GM23338 (cell line): Measurements from ENCODE around the gene TCERG1. TPM values are rescaled to one million over a fixed set of nuclear protein-coding genes. Genes with fewer than 3 reads are reported as not detected.

ENCODE experiments used
- ATAC-seq: fragments of 200-7000 bp; cut with Tn5 transposase; 3 replicates; pipeline ENCODE4 v1.9.1; 2020
- DNase-seq: peaks from one replicate; pipeline ENCODE4 v3.0.0-alpha.2; 2015; ENCODE audit warnings: low spot score
- H2AFZ ChIP-seq: fragments of 200-600 bp; sonication (generic); 2 replicates; pipeline ENCODE4 v1.8.0; 2016; ENCODE audit warnings: antibody characterized with exemption, mild to moderate bottlenecking, moderate library complexity
- H3F3A ChIP-seq: fragments of 200-600 bp; sonication (generic); replicated peaks from 2 replicates; pipeline ENCODE4 v1.8.0; 2017; ENCODE audit warnings: antibody characterized with exemption, mixed run types, low read depth
- H3K27ac ChIP-seq: fragments of 200-600 bp; sonication (generic); 2 replicates; pipeline ENCODE4 v1.6.1; 2016; ENCODE audit warnings: low read depth
- H3K27me3 ChIP-seq: fragments of 200-600 bp; sonication (generic); 2 replicates; pipeline ENCODE4 v1.8.0; 2016; ENCODE audit warnings: mild to moderate bottlenecking, mixed run types, moderate library complexity; ENCODE audit not compliant: insufficient read depth
- H3K36me3 ChIP-seq: fragments of 200-600 bp; sonication (generic); 2 replicates; pipeline ENCODE4 v1.8.0; 2016; ENCODE audit warnings: mild to moderate bottlenecking; ENCODE audit not compliant: insufficient read depth
- H3K4me1 ChIP-seq: fragments of 200-600 bp; sonication (generic); 2 replicates; pipeline ENCODE4 v1.8.0; 2016; ENCODE audit warnings: mild to moderate bottlenecking, moderate library complexity; ENCODE audit not compliant: insufficient read depth
- H3K4me2 ChIP-seq: fragments of 200-600 bp; sonication (generic); 2 replicates; pipeline ENCODE4 v1.7.1; 2017; ENCODE audit warnings: mixed run types
- H3K4me3 ChIP-seq: fragments of 200-600 bp; sonication (generic); 2 replicates; pipeline ENCODE4 v1.6.1; 2016; ENCODE audit warnings: mixed run types
- H3K79me2 ChIP-seq: fragments of 200-600 bp; sonication (generic); replicated peaks from 2 replicates; pipeline ENCODE4 v1.8.0; 2017; ENCODE audit warnings: mild to moderate bottlenecking; ENCODE audit not compliant: insufficient read depth
- H3K9me2 ChIP-seq: fragments of 200-600 bp; sonication (generic); 2 replicates; pipeline ENCODE4 v1.8.0; 2017; ENCODE audit not compliant: insufficient read depth
- H4K20me1 ChIP-seq: fragments of 200-600 bp; sonication (generic); replicated peaks from 2 replicates; pipeline ENCODE4 v1.8.0; 2017; ENCODE audit warnings: mild to moderate bottlenecking; ENCODE audit not compliant: insufficient read depth
- H3K27ac Mint-ChIP-seq: 2 replicates; pipeline ENCODE4 v1.8.0; 2020; ENCODE audit warnings: inconsistent platforms, mild to moderate bottlenecking, moderate library complexity, mixed read lengths
- H3K27me3 Mint-ChIP-seq: 3 replicates; pipeline ENCODE4 v1.8.0; 2022; ENCODE audit warnings: low read depth, mild to moderate bottlenecking, moderate library complexity, mixed read lengths, inconsistent platforms; ENCODE audit not compliant: insufficient read depth, poor library complexity
- H3K36me3 Mint-ChIP-seq: 3 replicates; pipeline ENCODE4 v1.8.0; 2021; ENCODE audit warnings: low read depth, mild to moderate bottlenecking, inconsistent platforms, moderate library complexity, mixed read lengths
- H3K4me1 Mint-ChIP-seq: 3 replicates; pipeline ENCODE4 v1.8.0; 2020; ENCODE audit warnings: mild to moderate bottlenecking, inconsistent platforms, mixed read lengths
- H3K4me3 Mint-ChIP-seq: 3 replicates; pipeline ENCODE4 v1.8.0; 2021; ENCODE audit warnings: moderate library complexity, mild to moderate bottlenecking, inconsistent platforms, mixed read lengths
- H3K9me3 Mint-ChIP-seq: 3 replicates; pipeline ENCODE4 v1.8.0; 2020; ENCODE audit warnings: moderate library complexity, mild to moderate bottlenecking, inconsistent platforms, mixed read lengths
- CTCF ChIP-seq, 2 experiments: fragments of 200-600 bp in 1 of 2; sonication (generic) in 1 of 2; conservative IDR thresholded peaks; 2 replicates each; pipeline versions ENCODE4 v1.5.1 to v1.6.1; 2016 to 2017; ENCODE audit warnings: antibody characterized with exemption in 2 of 2, low read depth in 2 of 2, mild to moderate bottlenecking in 2 of 2, moderate library complexity in 1 of 2
- EZH2 ChIP-seq: fragments of 200-600 bp; sonication (generic); IDR thresholded peaks from one replicate; pipeline ENCODE4 v1.8.0; 2017; ENCODE audit warnings: antibody characterized with exemption, mild to moderate bottlenecking, low read depth; ENCODE audit not compliant: unreplicated experiment
- ZNF462 ChIP-seq: fragments of 250-450 bp; sonication (Bioruptor Pico); IDR thresholded peaks from 2 replicates; pipeline ENCODE4 v1.5.0; 2020; ENCODE audit warnings: mild to moderate bottlenecking, moderate library complexity
- polyA plus RNA-seq: library from polyadenylated mRNA; unstranded; fragments of >200 nt; fragmentation: Nextera tagmentation; extraction: Ambion mirVana; gene quantifications from 2 replicates; pipeline ENCODE4 v1.2.1, GENCODE V29; 2016
- total RNA-seq: library from RNA; depleted of rRNA; stranded (reverse); fragments of >200 nt; shearing (Covaris generic); gene quantifications from 2 replicates; pipeline ENCODE4 v1.2.3, GENCODE V29; 2014

TCERG1 gene
- total and polyA plus RNA-seq, 2 experiments from 2014 or later: 127 to 178 TPM

- no peak overlapping the region for H3K4me2 ChIP-seq
- Mint-ChIP-seq H3K4me3 (no peak overlapping the region), H3K27me3 (no peaks in the 10 kb centered on the region), H3K9me3 (no peaks in the 10 kb centered on the region), H3K27ac (no peak overlapping the region), H3K36me3 (no peaks in the 10 kb centered on the region), H3K4me1 (no peaks in the 10 kb centered on the region)
- 0 out of 2 replicates have a peak overlapping the region, but pooled peaks have one; percentile 34 for H2AFZ ChIP-seq
- no peak overlapping the region for H3K27ac ChIP-seq
- no peaks in the 10 kb centered on the region for H3K27me3 ChIP-seq
- no peaks in the 10 kb centered on the region for H3K4me1 ChIP-seq
- ATAC-seq (no peak), DNase-seq (no peak)
- H3K9me2 ChIP-seq: no peaks in the 10 kb centered on the region
- no peak overlapping the region for H3K4me3 ChIP-seq
- no peaks in the 10 kb centered on the region for H3K79me2 ChIP-seq
- no peaks in the 10 kb centered on the region for H4K20me1 ChIP-seq
- TF ChIP-seq ZNF462 (CRISPR knock-in tag) (no peak), EZH2 (no peak)
- no peaks in the 10 kb centered on the region for H3F3A ChIP-seq
- no peaks in the 10 kb centered on the region for H3K36me3 ChIP-seq
These were observed 6.8 kb upstream of the TCERG1 start for GRCh38 chr5:146440353-146440752.

- Histone ChIP-seq H3K4me1 (no peaks in the 10 kb centered on the region), H3K27ac (no peak overlapping the region), H3K36me3 (no peaks in the 10 kb centered on the region), H3K4me2 (no peak overlapping the region), H3F3A (no peaks in the 10 kb centered on the region), H3K9me2 (no peaks in the 10 kb centered on the region), H3K27me3 (no peaks in the 10 kb centered on the region), H3K79me2 (no peaks in the 10 kb centered on the region), H4K20me1 (no peaks in the 10 kb centered on the region), H3K4me3 (no peak overlapping the region), H2AFZ (0 out of 2 replicates have a peak overlapping the region, but pooled peaks have one; percentile 34)
- no peak for TF ChIP-seq CTCF (conservative IDR thresholded peaks at IDR 0.05; ENCODE audit: low read depth in 2 of 2)
- Mint-ChIP-seq H3K4me3 (no peak overlapping the region), H3K27me3 (no peaks in the 10 kb centered on the region), H3K36me3 (no peaks in the 10 kb centered on the region), H3K9me3 (no peaks in the 10 kb centered on the region), H3K27ac (no peak overlapping the region), H3K4me1 (no peaks in the 10 kb centered on the region)
- DNase-seq: no peak
- ATAC-seq: no peak
These were observed 6.2 kb upstream of the TCERG1 start for GRCh38 chr5:146440870-146441495.
